Upper lobe of left lung (tissue), 4 donors: Measurements from ENCODE around the gene GFI1B.

Experiments
- CTCF ChIP-seq, 6 experiments: fragments of 450-650 bp in 4 of 6; fragments of 200-600 bp in 2 of 6; sonication (generic) in 2 of 6; IDR thresholded peaks; one replicate each; pipeline ENCODE4 v1.5.1; 2016 to 2019; ENCODE audit warnings: antibody characterized with exemption in 6 of 6
- POLR2A ChIP-seq, 4 donors: fragments of 450-650 bp; IDR thresholded peaks; one replicate each; pipeline ENCODE4 v1.5.1; 2016 to 2017; ENCODE audit warnings: antibody characterized with exemption in 4 of 4, mild to moderate bottlenecking in 2 of 4

- no peak for TF ChIP-seq POLR2A (IDR thresholded peaks at IDR 0.05)
- no peak for TF ChIP-seq CTCF (IDR thresholded peaks at IDR 0.05)
Measured at GRCh38 chr9:132998831-132999635, 20.5 kb downstream of the GFI1B start.
